B cell (primary cell): ENCODE results near the gene ARGLU1. TPM values are rescaled to one million over a fixed set of nuclear protein-coding genes. Genes with fewer than 3 reads are reported as not detected.

Experiments
- ATAC-seq: fragments of 200-7000 bp; cut with Tn5 transposase; one replicate; pipeline ENCODE4 v1.10.0; 2021; ENCODE audit warnings: low read depth, mild to moderate bottlenecking, moderate number of reproducible peaks, moderate library complexity
- CTCF ChIA-PET: fragments of 350-600 bp; sonication (Branson Sonifier 250); formaldehyde crosslinking; loops from one replicate; lab custom pipeline; 2021; ENCODE audit warnings: antibody characterized with exemption, inconsistent platforms; lab: Charles Lee
- POLR2A ChIA-PET: fragments of 350-600 bp; sonication (Branson Sonifier 250); formaldehyde crosslinking; loops from one replicate; lab custom pipeline; 2021; ENCODE audit warnings: antibody characterized with exemption; lab: Charles Lee
- DNase-seq: peaks from one replicate; pipeline ENCODE4 v3.0.0; 2013
- H2AFZ ChIP-seq: 2 replicates; pipeline ENCODE4 v1.6.1; 2012; ENCODE audit warnings: mild to moderate bottlenecking, low read depth, low read length; ENCODE audit not compliant: insufficient read depth, poor library complexity, severe bottlenecking
- H3K27ac ChIP-seq, 2 donors: 1 replicate in 1 of 2; 2 replicates in 1 of 2; pipeline ENCODE4 v1.5.1; 2012 to 2013; ENCODE audit warnings: low read length in 2 of 2, mild to moderate bottlenecking in 2 of 2, moderate library complexity in 1 of 2
- H3K27me3 ChIP-seq, 4 experiments: fragments of 200-600 bp in 1 of 4; sonication (generic) in 1 of 4; replicated peaks in 1 of 4; 1 replicate in 2 of 4; 2 replicates in 2 of 4; pipeline versions ENCODE4 v1.6.1 to v1.7.0; 2013 to 2016; ENCODE audit warnings: low read length in 3 of 4, mild to moderate bottlenecking in 2 of 4, mixed read lengths in 1 of 4, moderate library complexity in 1 of 4; ENCODE audit not compliant: insufficient read depth in 4 of 4, control insufficient read depth in 3 of 4; ENCODE audit errors: control extremely low read depth in 1 of 4
- H3K36me3 ChIP-seq, 2 experiments: replicated peaks in 1 of 2; 1 replicate in 1 of 2; 2 replicates in 1 of 2; pipeline versions ENCODE4 v1.6.1 to v1.7.1; 2013; ENCODE audit warnings: low read length in 1 of 2; ENCODE audit not compliant: insufficient read depth in 2 of 2, control insufficient read depth in 1 of 2; ENCODE audit errors: control extremely low read depth in 1 of 2, extremely low read depth in 1 of 2
- H3K4me1 ChIP-seq, 2 donors: fragments of 200-600 bp in 1 of 2; sonication (generic) in 1 of 2; 1 replicate in 1 of 2; 2 replicates in 1 of 2; pipeline versions ENCODE4 v1.5.1 to v1.6.1; 2013 to 2017; ENCODE audit warnings: low read length in 2 of 2; ENCODE audit not compliant: control insufficient read depth in 2 of 2, insufficient read depth in 2 of 2
- H3K4me2 ChIP-seq: replicated peaks from 2 replicates; pipeline ENCODE3; 2012; ENCODE audit warnings: mild to moderate bottlenecking, low read depth, low read length; ENCODE audit not compliant: poor library complexity, severe bottlenecking
- H3K4me3 ChIP-seq, 5 experiments: fragments of 200-600 bp in 1 of 5; sonication (generic) in 1 of 5; 1 replicate in 3 of 5; 2 replicates in 2 of 5; pipeline versions ENCODE4 v1.5.1 to v1.7.0; 2011 to 2016; ENCODE audit warnings: low read length in 4 of 5, mild to moderate bottlenecking in 4 of 5, low read depth in 2 of 5, control low read depth in 1 of 5, moderate library complexity in 1 of 5; ENCODE audit not compliant: insufficient read depth in 1 of 5; ENCODE audit errors: control extremely low read depth in 1 of 5, extremely low read depth in 1 of 5
- H3K79me2 ChIP-seq: fragments of 200-600 bp; sonication (generic); one replicate; pipeline ENCODE4 v1.6.0; 2016; ENCODE audit warnings: low read length; ENCODE audit not compliant: control insufficient read depth, insufficient read depth
- H3K9ac ChIP-seq: fragments of 200-600 bp; sonication (generic); 2 replicates; pipeline ENCODE4 v1.6.1; 2017; ENCODE audit warnings: mild to moderate bottlenecking, low read length, moderate library complexity
- H3K9me3 ChIP-seq, 3 donors: one replicate each; pipeline versions ENCODE4 v1.6.1 to v1.7.1; 2013; ENCODE audit warnings: low read length in 2 of 3; ENCODE audit not compliant: control insufficient read depth in 2 of 3, insufficient read depth in 1 of 3; ENCODE audit errors: control extremely low read depth in 1 of 3
- H4K20me1 ChIP-seq: 2 replicates; pipeline ENCODE4 v1.6.0; 2012; ENCODE audit warnings: mild to moderate bottlenecking, low read length; ENCODE audit not compliant: insufficient read depth, control insufficient read depth, poor library complexity, severe bottlenecking
- H3K27ac Mint-ChIP-seq: one replicate; pipeline ENCODE4 v1.8.0; 2021; ENCODE audit warnings: mixed read lengths
- H3K27me3 Mint-ChIP-seq: one replicate; pipeline ENCODE4 v1.8.0; 2021; ENCODE audit warnings: mixed read lengths
- H3K4me1 Mint-ChIP-seq: one replicate; pipeline ENCODE4 v1.8.0; 2021; ENCODE audit warnings: mixed read lengths
- H3K4me3 Mint-ChIP-seq: one replicate; pipeline ENCODE4 v1.8.0; 2021; ENCODE audit warnings: mixed read lengths
- H3K9me3 Mint-ChIP-seq: one replicate; pipeline ENCODE4 v1.8.0; 2022; ENCODE audit warnings: mixed read lengths; ENCODE audit not compliant: insufficient read depth
- CTCF ChIP-seq: fragments of 200-600 bp; IDR thresholded peaks from one replicate; pipeline ENCODE4 v1.8.0; 2022; ENCODE audit warnings: antibody characterized with exemption, mild to moderate bottlenecking
- EZH2 ChIP-seq: IDR thresholded peaks from 2 replicates; pipeline ENCODE4 v1.6.1; 2012; ENCODE audit warnings: borderline replicate concordance, low read depth, mild to moderate bottlenecking, moderate library complexity, low read length; ENCODE audit not compliant: insufficient read depth, poor library complexity, severe bottlenecking
- WGBS: methylation state at CpG from one replicate; pipeline ENCODE4 v1.1.5; 2013; ENCODE audit warnings: missing lambda C conversion rate; ENCODE audit not compliant: insufficient coverage; 5-methylcytosine and 5-hydroxymethylcytosine counted together
- intact Hi-C: fragments of 100-400 bp; cut with micrococcal nuclease; formaldehyde crosslinking; loops from one replicate; pipeline ENCODE4 v1.10.0; 2022
- polyA plus RNA-seq: library from polyadenylated mRNA; depleted of rRNA; stranded (reverse); fragments of >200 nt; gene quantifications from 2 replicates; pipeline ENCODE4 v1.2.3, GENCODE V29; 2012
- total RNA-seq, 2 donors: library from RNA; stranded (reverse); fragments of 120-200 nt in 1 of 2; gene quantifications; 1 replicate in 1 of 2; 2 replicates in 1 of 2; pipeline versions ENCODE4 v1.2.3 to v1.2.4, GENCODE V29; 2013 to 2022

ARGLU1 gene
- total and polyA plus RNA-seq, 2 donors (not counting 1 experiment from before 2014, with no cell fraction given), result 170 to 261 TPM

GRCh38 chr13:106518512-106518911 lies 49.4 kb downstream of the ARGLU1 start:
- Histone ChIP-seq H3K9me3 (no peaks in the 10 kb centered on the region), H3K4me1 (no peaks in the 10 kb centered on the region), H4K20me1 (no peaks in the 10 kb centered on the region), H3K4me2 (no peak overlapping the region), H2AFZ (no peak overlapping the region), H3K27ac (no peak overlapping the region), H3K79me2 (no peaks in the 10 kb centered on the region), H3K27me3 (peaks cover 0 to 11% (median 2%) of the 10 kb centered on the region in 4 experiments), H3K36me3 (no peaks in the 10 kb centered on the region), H3K9ac (no peak overlapping the region), H3K4me3 (no peak overlapping the region)
- Mint-ChIP-seq H3K4me3 (no peak overlapping the region), H3K27me3 (peaks cover 40% of the 10 kb centered on the region), H3K9me3 (no peaks in the 10 kb centered on the region), H3K27ac (no peak overlapping the region), H3K4me1 (no peaks in the 10 kb centered on the region)
- intact Hi-C loops, result no loop called here
- ATAC-seq (no peak), DNase-seq (no peak)
- POLR2A ChIA-PET, result no interaction called here
- WGBS, result 91% methylated on average over 8 of the region's 11 CpGs
- CTCF ChIA-PET, result no interaction called here
- TF ChIP-seq EZH2 (no peak), CTCF (no peak)

- ATAC-seq, result no peak
- no peaks in the 10 kb centered on the region for H3K36me3 ChIP-seq
- 86% methylated on average over 1 of the region's 4 CpGs for WGBS
- CTCF ChIA-PET, result no interaction called here
- no peak for DNase-seq
- H3K4me3 ChIP-seq, result no peak overlapping the region
- Mint-ChIP-seq H3K4me3 (no peak overlapping the region), H3K9me3 (no peaks in the 10 kb centered on the region), H3K4me1 (no peaks in the 10 kb centered on the region), H3K27ac (no peak overlapping the region), H3K27me3 (peaks cover 39% of the 10 kb centered on the region)
- no peaks in the 10 kb centered on the region for H3K4me1 ChIP-seq
- intact Hi-C loops, result no loop called here
- no peaks in the 10 kb centered on the region for H3K9me3 ChIP-seq
- TF ChIP-seq EZH2, result no peak
- TF ChIP-seq CTCF, result no peak
- H4K20me1 ChIP-seq, result no peaks in the 10 kb centered on the region
- H2AFZ ChIP-seq, result no peak overlapping the region
- no peak overlapping the region for H3K27ac ChIP-seq
- H3K4me2 ChIP-seq, result no peak overlapping the region
- H3K9ac ChIP-seq, result no peak overlapping the region
- no peaks in the 10 kb centered on the region for H3K79me2 ChIP-seq
- POLR2A ChIA-PET, result no interaction called here
- H3K27me3 ChIP-seq, result peaks cover 0 to 11% (median 2%) of the 10 kb centered on the region in 4 experiments
Measured at GRCh38 chr13:106517109-106517847, 50.7 kb downstream of the ARGLU1 start.
